ENCODE results near the gene OSER1. TPM values are rescaled to one million over a fixed set of nuclear protein-coding genes. Genes with fewer than 3 reads are reported as not detected.

The OSER1 gene
- polyA plus RNA-seq, 4 donors: 45.4 to 52.7 (median 51.3) TPM

Other genes starting within 250 kb of the OSER1 start
- gene JPH2, start 23.6 kb downstream of the OSER1 start, polyA plus RNA-seq (ENCODE audit: insufficient read length in 4 of 4): 1 to 10 TPM; 1.3 to 2.1 (median 1.4) TPM
- under 1 TPM in 3 of 4 donors, not detected in 1; 0.22 to 0.49 (median 0.33) TPM for gene GDAP1L1, start 36.5 kb upstream of the OSER1 start, polyA plus RNA-seq (ENCODE audit: insufficient read length in 4 of 4)
- 1 to 10 TPM; 8.3 to 9.1 (median 8.7) TPM for gene FITM2, start 100.4 kb upstream of the OSER1 start, polyA plus RNA-seq (ENCODE audit: insufficient read length in 4 of 4)
- gene R3HDML, start 126.3 kb upstream of the OSER1 start, polyA plus RNA-seq (ENCODE audit: insufficient read length in 4 of 4): under 1 TPM; 0.15 to 0.46 (median 0.25) TPM
- 10 to 100 TPM; 42.5 to 54.4 (median 49.6) TPM for gene HNF4A, start 144.9 kb upstream of the OSER1 start, polyA plus RNA-seq (ENCODE audit: insufficient read length in 4 of 4)